Myocyte (in vitro differentiated cells): Measurements from ENCODE around the gene ERAS. TPM values are rescaled to one million over a fixed set of nuclear protein-coding genes. Genes with fewer than 3 reads are reported as not detected.
"Not testable (repeated sequence)": the region's sequence is repeated elsewhere in the genome, so short reads cannot be mapped to it uniquely, and the experiment has no call there.

Experiments
- DNase-seq: peaks from one replicate; pipeline ENCODE4 v3.0.0-alpha.2; 2012; ENCODE audit warnings: low read depth
- total RNA-seq: library from RNA; depleted of rRNA; stranded (reverse); fragments of >200 nt; gene quantifications from 2 replicates; pipeline ENCODE4 v1.2.3, GENCODE V29; 2014

Gene ERAS
- total RNA-seq, 1 donor from 2014 or later = not detected

- peak; percentile 39 for DNase-seq
These were observed 31.3 kb upstream of the ERAS start for GRCh38 chrX:48794911-48795515.

GRCh38 chrX:48798318-48798717 lies 28.0 kb upstream of the ERAS start:
- DNase-seq = no peak

GRCh38 chrX:48800574-48801279 lies 25.6 kb upstream of the ERAS start:
- no peak for DNase-seq

GRCh38 chrX:48801280-48802088 lies 24.8 kb upstream of the ERAS start, which contains the start of gene HDAC6:
Gene HDAC6, plus strand, starts transcription at chrX:48802067. Its CDS starts 626 bp downstream, at chrX:48802693.
- DNase-seq = peak; percentile 98

- peak; percentile 70 for DNase-seq
These were observed 24.0 kb upstream of the ERAS start for GRCh38 chrX:48802089-48802904.

GRCh38 chrX:48802905-48803200 lies 23.5 kb upstream of the ERAS start:
- DNase-seq = peak; percentile 29

GRCh38 chrX:48806081-48806480 lies 20.2 kb upstream of the ERAS start:
- no peak for DNase-seq

GRCh38 chrX:48813644-48814043 lies 12.7 kb upstream of the ERAS start:
- DNase-seq = no peak

- no peak for DNase-seq
These were observed 11.6 kb upstream of the ERAS start for GRCh38 chrX:48814722-48815121.

GRCh38 chrX:48815266-48815665 lies 11.0 kb upstream of the ERAS start:
- DNase-seq = no peak

GRCh38 chrX:48816014-48816810 lies 10.1 kb upstream of the ERAS start:
- no peak for DNase-seq

GRCh38 chrX:48818098-48818497 lies 8.2 kb upstream of the ERAS start:
- no peak for DNase-seq

- no peak for DNase-seq
These were observed 7.4 kb upstream of the ERAS start for GRCh38 chrX:48818866-48819265.

GRCh38 chrX:48819394-48819793 lies 6.9 kb upstream of the ERAS start:
- not testable (repeated sequence) for DNase-seq

GRCh38 chrX:48823053-48823452 lies 3.3 kb upstream of the ERAS start:
- no peak for DNase-seq

GRCh38 chrX:48824066-48824465 lies 2.2 kb upstream of the ERAS start:
- no peak for DNase-seq

GRCh38 chrX:48826876-48827653 lies 752 bp downstream of the ERAS start:
- no peak for DNase-seq

GRCh38 chrX:48827654-48827968 lies 1.3 kb downstream of the ERAS start:
- DNase-seq = no peak

- DNase-seq = no peak
These were observed 2.9 kb downstream of the ERAS start for GRCh38 chrX:48829016-48829735.
